Measurements from ENCODE around the gene DNAJC3. TPM values are rescaled to one million over a fixed set of nuclear protein-coding genes. Genes with fewer than 3 reads are reported as not detected.
A peak's percentile ranks its signal among the peaks of the same experiment; 100 is the strongest.

DNAJC3 gene
- total and polyA plus RNA-seq, 2 of the 13 experiments (the other 11 are each of a cell fraction or from before 2014, with no cell fraction given), result 10.4 to 48.2 TPM

DNA sequence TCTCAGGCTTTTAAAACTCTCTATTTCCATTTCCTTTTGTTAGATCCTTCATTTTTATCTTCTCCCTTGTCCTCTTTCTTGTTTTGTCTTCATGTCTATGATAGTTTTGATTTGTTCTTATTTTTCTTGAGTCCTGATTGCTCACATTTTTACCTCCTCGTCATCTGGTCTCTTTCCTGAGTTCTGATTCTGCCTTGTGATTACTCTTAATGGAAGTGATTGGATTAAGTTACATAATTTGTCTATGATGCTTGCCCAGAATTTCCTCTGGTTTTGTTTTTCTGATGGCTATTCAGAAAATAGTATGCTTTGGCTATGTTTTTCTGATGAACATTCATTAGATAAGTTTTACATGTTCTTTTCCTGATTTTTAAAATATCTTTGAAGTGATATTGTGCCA, 102.6 kb downstream of the DNAJC3 start (continued):
- TF ChIP-seq ZBTB40 (IDR thresholded peaks at IDR 0.05), result no peak
- no peak for TF ChIP-seq ZBTB40 (CRISPR knock-in tag; IDR thresholded peaks at IDR 0.05)

- peak; percentile 63 for TF ChIP-seq RBM22 (optimal IDR thresholded peaks at IDR 0.05; ENCODE audit: low read length)
- no peak for TF ChIP-seq ZBTB42 (CRISPR knock-in tag; IDR thresholded peaks at IDR 0.05)
- TF ChIP-seq NR2F6 (IDR thresholded peaks at IDR 0.05), result no peak
- TF ChIP-seq NR2F6 (CRISPR knock-in tag; IDR thresholded peaks at IDR 0.05), result no peak
- no peak for TF ChIP-seq ZNF3 (CRISPR knock-in tag; IDR thresholded peaks at IDR 0.05)
- TF ChIP-seq GMEB2 (CRISPR knock-in tag; IDR thresholded peaks at IDR 0.05; ENCODE audit: low read depth), result no peak
- TF ChIP-seq POLR2AphosphoS2 (IDR thresholded peaks at IDR 0.05; ENCODE audit: low read depth, low read length), result no peak
- in situ Hi-C loops (cut with HindIII; ENCODE audit: extremely low pct_ligation_motif_present, low pct_unique_long_range_greater_than_20kb) (no loop called here), intact Hi-C loops (cut with micrococcal nuclease; ENCODE audit: unreplicated experiment) (loop anchor here (10.0 kb wide), 1 partner anchor 106 kb away; the partner anchor contains the start of gene DNAJC3)
- Histone ChIP-seq H3K4me1 (ENCODE audit: insufficient read depth, low read length) (no peaks in the 10 kb centered on the region), H3K9me3 (ENCODE audit: low read length) (no peaks in the 10 kb centered on the region), H3K4me2 (ENCODE audit: low read depth, low read length) (no peak overlapping the region), H3K4me3 (replicated peaks in 1 of 3; ENCODE audit: insufficient read depth in 1 of 3, low read depth in 2 of 3, low read length in 3 of 3) (no peak overlapping the region), H4K20me1 (ENCODE audit: insufficient read depth, low read length) (no peaks in the 10 kb centered on the region), H3K36me3 (replicated peaks in 1 of 2; ENCODE audit: control insufficient read depth in 1 of 2, insufficient read depth in 2 of 2, low read length in 2 of 2) (peaks cover 0 to 7% of the 10 kb centered on the region in 2 experiments; a peak in 2 of 5 replicates), H3K9ac (ENCODE audit: insufficient read depth, low read depth, low read length) (no peak overlapping the region), H3K27ac (ENCODE audit: extremely low read length, insufficient read depth, low read length) (no peak overlapping the region), H2AFZ (ENCODE audit: low read length) (no peak overlapping the region), H3K79me2 (ENCODE audit: insufficient read depth, low read length) (no peaks in the 10 kb centered on the region), H3K27me3 (ENCODE audit: control insufficient read depth in 1 of 2, insufficient read depth in 2 of 2, low read length in 2 of 2) (no peaks in the 10 kb centered on the region)
- 91% methylated on average over 6 of the region's 6 CpGs for WGBS (ENCODE audit: low lambda C conversion rate)
- ChIA-PET CTCF (ENCODE audit: low intra/inter-chr PET ratio, low total read pairs) (no interaction called here), POLR2A (no interaction called here)
- DNase-seq (ENCODE audit: low spot score) (no peak), FAIRE-seq (no peak), ATAC-seq (peak; percentile 61)
- BruUV-seq (replicated peaks), result no TSS peak
These were observed 104.1 kb downstream of the DNAJC3 start for GRCh38 chr13:95781016-95781415.
